Endothelial cell of umbilical vein (primary cell): ENCODE measurements around the gene LGI2. TPM values are rescaled to one million over a fixed set of nuclear protein-coding genes. Genes with fewer than 3 reads are reported as not detected.

Source experiments
- BruUV-seq: library from RNA; stranded (reverse); fragments of 400-500 nt; replicated peaks from 2 replicates; lab custom pipeline; 2021; lab: Mats Ljungman, UMichigan
- CTCF ChIA-PET: fragments of 300-600, 350-600 bp; sonication (Branson Sonifier 250); formaldehyde crosslinking; loops from one replicate; lab custom pipeline; 2021; ENCODE audit warnings: antibody characterized with exemption, inconsistent platforms; lab: Charles Lee
- POLR2A ChIA-PET: fragments of 300-600, 350-600 bp; sonication (Branson Sonifier 250); formaldehyde crosslinking; loops from one replicate; lab custom pipeline; 2021; ENCODE audit warnings: antibody characterized with exemption, inconsistent platforms; lab: Charles Lee
- DNase-seq: peaks from one replicate; pipeline ENCODE4 v3.0.0-alpha.2; 2011; ENCODE audit warnings: low read depth, low spot score
- FAIRE-seq: peaks from 2 replicates; lab custom pipeline; 2011; peaks lifted over from hg19 to GRCh38; lab: Jason Lieb, UNC
- H2AFZ ChIP-seq: 2 replicates; pipeline ENCODE4 v1.6.0; 2012; ENCODE audit warnings: low read depth, low read length, control low read depth, inconsistent platforms
- H3K27ac ChIP-seq: 2 replicates; pipeline ENCODE4 v1.5.1; 2011; ENCODE audit warnings: low read depth, mild to moderate bottlenecking, control low read depth, low read length, moderate library complexity; ENCODE audit not compliant: insufficient read depth
- H3K27me3 ChIP-seq, 2 experiments: 2 replicates each; pipeline versions ENCODE4 v1.6.0 to v1.6.1; 2011; ENCODE audit warnings: low read length in 2 of 2, mixed read lengths in 1 of 2; ENCODE audit not compliant: control insufficient read depth in 2 of 2, insufficient read depth in 2 of 2
- H3K36me3 ChIP-seq, 2 experiments: 2 replicates in 1 of 2; 3 replicates in 1 of 2; pipeline ENCODE4 v1.5.1; 2011; ENCODE audit warnings: low read length in 2 of 2, mild to moderate bottlenecking in 1 of 2, moderate library complexity in 1 of 2; ENCODE audit not compliant: control insufficient read depth in 2 of 2, insufficient read depth in 2 of 2; ENCODE audit errors: extremely low read depth in 1 of 2
- H3K4me1 ChIP-seq: 3 replicates; pipeline ENCODE4 v1.5.1; 2011; ENCODE audit warnings: mild to moderate bottlenecking, low read length; ENCODE audit not compliant: control insufficient read depth, insufficient read depth; ENCODE audit errors: extremely low read depth
- H3K4me2 ChIP-seq: 2 replicates; pipeline ENCODE4 v1.6.1; 2011; ENCODE audit warnings: low read length, control low read depth, mixed read lengths; ENCODE audit not compliant: insufficient read depth
- H3K4me3 ChIP-seq, 3 experiments: fragments of 200-600 bp in 1 of 3; sonication (generic), shearing (Covaris generic) in 1 of 3; replicated peaks in 1 of 3; 2 replicates each; pipeline ENCODE4 v1.5.1; 2011 to 2016; ENCODE audit warnings: control low read depth in 3 of 3, low read length in 3 of 3, mild to moderate bottlenecking in 2 of 3, inconsistent platforms in 1 of 3, low read depth in 1 of 3, moderate library complexity in 1 of 3; ENCODE audit not compliant: insufficient read depth in 1 of 3
- H3K79me2 ChIP-seq: 2 replicates; pipeline ENCODE4 v1.6.0; 2012; ENCODE audit warnings: low read length, inconsistent platforms; ENCODE audit not compliant: control insufficient read depth, insufficient read depth
- H3K9ac ChIP-seq: replicated peaks from 2 replicates; pipeline ENCODE3; 2011; ENCODE audit warnings: low read length, control low read depth; ENCODE audit not compliant: insufficient read depth; ENCODE audit errors: extremely low read depth
- H3K9me1 ChIP-seq: replicated peaks from 3 replicates; pipeline ENCODE4 v1.6.0; 2011; ENCODE audit warnings: mild to moderate bottlenecking, low read length; ENCODE audit not compliant: control insufficient read depth, insufficient read depth; ENCODE audit errors: extremely low read depth
- H3K9me3 ChIP-seq: replicated peaks from 2 replicates; pipeline ENCODE4 v1.5.1; 2012; ENCODE audit warnings: low read length, inconsistent platforms; ENCODE audit not compliant: control insufficient read depth, insufficient read depth
- H4K20me1 ChIP-seq: replicated peaks from 2 replicates; pipeline ENCODE3; 2011; ENCODE audit warnings: mild to moderate bottlenecking, low read length; ENCODE audit not compliant: control insufficient read depth, insufficient read depth; ENCODE audit errors: extremely low read depth
- CTCF ChIP-seq, 2 donors: IDR thresholded peaks; 1 replicate in 1 of 2; 2 replicates in 1 of 2; pipeline ENCODE4 v1.5.1; 2011; ENCODE audit warnings: low read length in 2 of 2, mild to moderate bottlenecking in 2 of 2, moderate library complexity in 2 of 2, control low read depth in 1 of 2, inconsistent platforms in 1 of 2, low read depth in 1 of 2; ENCODE audit not compliant: insufficient read depth in 1 of 2; ENCODE audit errors: extremely low read depth in 1 of 2
- EZH2 ChIP-seq: IDR thresholded peaks from 2 replicates; pipeline ENCODE4 v1.6.1; 2012; ENCODE audit warnings: borderline replicate concordance, low read depth, mild to moderate bottlenecking, moderate library complexity, low read length, inconsistent platforms; ENCODE audit not compliant: severe bottlenecking
- FOS ChIP-seq: IDR thresholded peaks from 2 replicates; pipeline ENCODE4 v1.6.1; 2011; ENCODE audit warnings: mild to moderate bottlenecking, low read length, moderate library complexity, borderline replicate concordance; ENCODE audit not compliant: insufficient read depth
- GATA2 ChIP-seq: IDR thresholded peaks from 2 replicates; pipeline ENCODE4 v1.7.0; 2011; ENCODE audit warnings: low read depth, mild to moderate bottlenecking, moderate library complexity, mixed read lengths, low read length; ENCODE audit not compliant: insufficient read length, insufficient read depth
- JUN ChIP-seq: IDR thresholded peaks from 2 replicates; pipeline ENCODE4 v1.6.1; 2011; ENCODE audit warnings: borderline replicate concordance, low read depth; ENCODE audit not compliant: insufficient read length, insufficient read depth
- MYC ChIP-seq: IDR thresholded peaks from one replicate; pipeline ENCODE4 v1.6.1; 2011; ENCODE audit warnings: mild to moderate bottlenecking, low read depth, low read length
- POLR2A ChIP-seq: IDR thresholded peaks from 2 replicates; pipeline ENCODE4 v1.6.1; 2012; ENCODE audit warnings: low read depth, mild to moderate bottlenecking, control low read depth, low read length
- POLR2AphosphoS5 ChIP-seq: IDR thresholded peaks from 2 replicates; pipeline ENCODE4 v1.6.1; 2012; ENCODE audit warnings: low read depth, mild to moderate bottlenecking, control low read depth, low read length, moderate library complexity; ENCODE audit not compliant: insufficient read depth
- dilution Hi-C: fragments of 300-500 bp; cut with MboI; formaldehyde crosslinking; loops from one replicate; pipeline ENCODE4 v1.15.0; 2019; ENCODE audit warnings: low sequenced_read_pairs; ENCODE audit not compliant: extremely low pct_ligation_motif_present
- intact Hi-C: fragments of 100-400 bp; cut with micrococcal nuclease; formaldehyde crosslinking; loops from one replicate; pipeline ENCODE4 v1.10.0; 2022
- polyA plus RNA-seq, 4 experiments: library from polyadenylated mRNA; depleted of rRNA in 3 of 4; stranded (reverse) in 3 of 4; unstranded in 1 of 4; fragments of >200 nt; gene quantifications; 2 replicates each; pipeline versions ENCODE4 v1.2.1 to v1.2.3, GENCODE V29; 2011 to 2012; ENCODE audit warnings: missing spikeins in 1 of 4
- total RNA-seq: library from RNA; stranded (reverse); gene quantifications from 2 replicates; pipeline ENCODE4 v1.2.3, GENCODE V29; 2021
- TF ChIP-seq, protein P1 (sequence below): IDR thresholded peaks from 2 replicates; pipeline ENCODE4 v1.6.1; 2011; ENCODE audit not compliant: insufficient read depth, insufficient read length

LGI2 gene
- total and polyA plus RNA-seq, 2 donors (not counting 3 experiments of a cell fraction or from before 2014, with no cell fraction given): not detected

DNA sequence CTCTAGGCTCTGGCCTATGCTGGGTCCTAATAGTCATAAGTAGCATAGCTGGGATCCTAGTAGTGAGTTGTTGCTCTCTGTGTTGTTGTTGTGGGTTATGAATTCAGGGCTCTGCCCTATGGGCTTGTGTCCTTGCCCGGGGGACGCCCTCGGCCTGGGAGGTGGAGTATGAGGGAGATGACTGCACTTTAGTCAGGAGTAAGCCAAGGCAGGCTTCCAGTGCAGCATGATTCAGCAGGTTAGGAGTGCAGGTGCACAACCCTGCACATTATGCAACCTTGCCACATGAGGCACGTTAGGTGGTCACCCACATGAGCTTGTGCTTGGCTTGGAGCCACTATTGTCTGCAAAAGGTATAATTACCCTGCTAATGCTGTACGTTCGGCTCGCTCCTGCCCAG is 59.6 kb downstream of the LGI2 start:
- DNase-seq: no peak
- Histone ChIP-seq H3K9me3 (no peaks in the 10 kb centered on the region), H3K27ac (no peak overlapping the region), H3K9ac (no peak overlapping the region), H3K27me3 (peaks cover 2 to 3% of the 10 kb centered on the region in 2 experiments), H3K9me1 (no peaks in the 10 kb centered on the region), H3K4me3 (no peak overlapping the region), H3K36me3 (no peaks in the 10 kb centered on the region), H3K4me1 (no peaks in the 10 kb centered on the region), H2AFZ (no peak overlapping the region), H4K20me1 (no peaks in the 10 kb centered on the region), H3K79me2 (no peaks in the 10 kb centered on the region), H3K4me2 (no peak overlapping the region)
- no peak for FAIRE-seq
- TF ChIP-seq MYC (no peak), EZH2 (no peak), CTCF (IDR thresholded peaks at IDR 0.05; ENCODE audit: extremely low read depth in 1 of 2, insufficient read depth in 1 of 2, low read depth in 1 of 2, low read length in 2 of 2) (no peak), POLR2A (no peak), FOS (no peak), GATA2 (no peak), POLR2AphosphoS5 (no peak), JUN (no peak)
- TF ChIP-seq, protein P1, sequence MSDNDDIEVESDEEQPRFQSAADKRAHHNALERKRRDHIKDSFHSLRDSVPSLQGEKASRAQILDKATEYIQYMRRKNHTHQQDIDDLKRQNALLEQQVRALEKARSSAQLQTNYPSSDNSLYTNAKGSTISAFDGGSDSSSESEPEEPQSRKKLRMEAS: no peak
- no TSS peak for BruUV-seq
- ChIA-PET POLR2A (no interaction called here), CTCF (interaction anchor here (1.0 kb wide), 1 partner anchor 9 kb away, joined by 5 read pairs; no protein-coding TSS in a partner anchor)
- dilution Hi-C loops: no loop called here
- intact Hi-C loops: no loop called here
